Immature natural killer cell (primary cell): Measurements from ENCODE around the gene PSMG3. TPM values are rescaled to one million over a fixed set of nuclear protein-coding genes. Genes with fewer than 3 reads are reported as not detected.

ENCODE experiments used
- DNase-seq, 3 donors: peaks; one replicate each; pipeline ENCODE4 v3.0.0; 2022; ENCODE audit warnings: mixed read lengths in 1 of 3
- H3K27ac Mint-ChIP-seq, 6 donors: one replicate each; pipeline ENCODE4 v1.8.0; 2020; ENCODE audit warnings: mixed read lengths in 6 of 6, mild to moderate bottlenecking in 5 of 6, inconsistent platforms in 4 of 6, moderate library complexity in 3 of 6
- H3K27me3 Mint-ChIP-seq, 3 donors: one replicate each; pipeline ENCODE4 v1.8.0; 2020 to 2021; ENCODE audit warnings: low read depth in 3 of 3, mild to moderate bottlenecking in 3 of 3, mixed read lengths in 3 of 3, moderate library complexity in 3 of 3, inconsistent platforms in 1 of 3
- H3K36me3 Mint-ChIP-seq, 3 donors: one replicate each; pipeline ENCODE4 v1.8.0; 2020; ENCODE audit warnings: mixed read lengths in 3 of 3, inconsistent platforms in 2 of 3, mild to moderate bottlenecking in 2 of 3
- H3K4me1 Mint-ChIP-seq, 2 donors: one replicate each; pipeline ENCODE4 v1.8.0; 2020; ENCODE audit warnings: inconsistent platforms in 2 of 2, mild to moderate bottlenecking in 2 of 2, mixed read lengths in 2 of 2, moderate library complexity in 1 of 2
- H3K4me3 Mint-ChIP-seq, 5 donors: one replicate each; pipeline ENCODE4 v1.8.0; 2020; ENCODE audit warnings: mild to moderate bottlenecking in 5 of 5, mixed read lengths in 5 of 5, inconsistent platforms in 3 of 5, moderate library complexity in 3 of 5
- H3K9me3 Mint-ChIP-seq, 6 donors: one replicate each; pipeline ENCODE4 v1.8.0; 2020; ENCODE audit warnings: mild to moderate bottlenecking in 6 of 6, mixed read lengths in 6 of 6, inconsistent platforms in 4 of 6, moderate library complexity in 3 of 6
- polyA plus RNA-seq, 3 donors: library from polyadenylated mRNA; unstranded; fragments of 300-500 nt; fragmentation: Illumina TruSeq; gene quantifications; one replicate each; pipeline ENCODE4 v1.2.3, GENCODE V29; 2021

PSMG3 gene
- polyA plus RNA-seq, 3 donors from 2014 or later: 56.3 to 71.0 (median 61.9) TPM

GRCh38 chr7:1537535-1538412, 32.1 kb downstream of the PSMG3 start:
- peaks cover 1 to 18% (median 11%) of the 10 kb centered on the region in 3 donors for H3K27me3 Mint-ChIP-seq
- H3K4me3 Mint-ChIP-seq: no peak overlapping the region

GRCh38 chr7:1536743-1537534, 32.9 kb downstream of the PSMG3 start:
- DNase-seq: no peak
- H3K4me3 Mint-ChIP-seq: peak overlapping the region in 1 of 5 donors; percentile 35
- H3K9me3 Mint-ChIP-seq: no peaks in the 10 kb centered on the region
- peaks cover 7 to 22% (median 11%) of the 10 kb centered on the region in 3 donors for H3K27me3 Mint-ChIP-seq
- H3K36me3 Mint-ChIP-seq: no peaks in the 10 kb centered on the region
- no peak overlapping the region for H3K27ac Mint-ChIP-seq
- peaks cover 25 to 30% of the 10 kb centered on the region in 2 donors for H3K4me1 Mint-ChIP-seq

More at GRCh38 chr7:1537535-1538412, 32.1 kb downstream of the PSMG3 start:
- H3K9me3 Mint-ChIP-seq: no peaks in the 10 kb centered on the region
- no peak for DNase-seq
- H3K4me1 Mint-ChIP-seq: peaks cover 16 to 21% of the 10 kb centered on the region in 2 donors
- H3K36me3 Mint-ChIP-seq: no peaks in the 10 kb centered on the region
- peak overlapping the region in 1 of 6 donors; percentile 57 for H3K27ac Mint-ChIP-seq

GRCh38 chr7:1536455-1536742, 33.4 kb downstream of the PSMG3 start:
- no peak overlapping the region for H3K27ac Mint-ChIP-seq
- no peaks in the 10 kb centered on the region for H3K36me3 Mint-ChIP-seq
- H3K9me3 Mint-ChIP-seq: no peaks in the 10 kb centered on the region
- peaks cover 13 to 28% (median 15%) of the 10 kb centered on the region in 3 donors for H3K27me3 Mint-ChIP-seq
- H3K4me1 Mint-ChIP-seq: peaks cover 30 to 35% of the 10 kb centered on the region in 2 donors
- H3K4me3 Mint-ChIP-seq: peak overlapping the region in 1 of 5 donors; percentile 35
- DNase-seq: no peak

DNA sequence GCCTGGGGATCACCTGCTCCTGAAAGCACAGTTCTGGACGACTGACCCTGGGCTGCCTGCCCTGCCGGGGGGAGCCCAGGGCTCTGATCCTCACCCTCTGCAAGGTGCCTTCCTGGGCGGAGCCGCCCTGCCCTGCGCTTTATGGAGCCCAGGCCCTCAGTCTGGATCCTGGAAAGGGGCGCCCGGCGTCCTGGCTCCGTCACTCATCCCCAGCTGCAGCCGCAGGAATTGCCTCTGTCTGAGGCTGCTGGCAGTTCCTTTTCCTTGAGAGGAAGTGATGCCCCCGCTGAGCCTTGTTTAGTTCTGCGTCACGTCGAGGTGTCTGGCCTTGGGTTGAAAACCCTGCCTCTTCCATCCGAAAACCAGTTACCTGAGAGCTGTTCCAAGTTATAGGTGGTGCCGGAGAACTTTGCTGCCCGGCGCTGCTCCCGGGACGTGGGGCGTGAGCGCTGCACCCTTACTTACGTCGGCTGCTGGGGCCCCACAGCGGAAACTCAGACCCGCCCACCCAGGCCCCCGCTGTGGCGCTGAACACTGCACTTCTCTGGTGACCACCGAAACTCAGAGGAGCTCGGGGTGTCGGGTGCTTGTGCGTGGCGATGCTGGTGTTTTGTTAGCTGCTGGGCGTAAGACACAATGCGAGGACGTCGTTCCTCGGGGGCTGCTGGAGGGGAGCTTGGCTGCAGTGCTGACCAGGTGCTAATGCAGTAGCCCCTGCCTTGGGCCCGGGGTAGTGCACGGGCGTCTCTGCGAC, 34.0 kb downstream of the PSMG3 start:
- peaks cover 30 to 35% of the 10 kb centered on the region in 2 donors for H3K4me1 Mint-ChIP-seq
- H3K27me3 Mint-ChIP-seq: peaks cover 14 to 27% (median 14%) of the 10 kb centered on the region in 3 donors
- DNase-seq: no peak
- no peaks in the 10 kb centered on the region for H3K9me3 Mint-ChIP-seq
- no peak overlapping the region for H3K27ac Mint-ChIP-seq
- H3K36me3 Mint-ChIP-seq: no peaks in the 10 kb centered on the region
- no peak overlapping the region for H3K4me3 Mint-ChIP-seq

DNA sequence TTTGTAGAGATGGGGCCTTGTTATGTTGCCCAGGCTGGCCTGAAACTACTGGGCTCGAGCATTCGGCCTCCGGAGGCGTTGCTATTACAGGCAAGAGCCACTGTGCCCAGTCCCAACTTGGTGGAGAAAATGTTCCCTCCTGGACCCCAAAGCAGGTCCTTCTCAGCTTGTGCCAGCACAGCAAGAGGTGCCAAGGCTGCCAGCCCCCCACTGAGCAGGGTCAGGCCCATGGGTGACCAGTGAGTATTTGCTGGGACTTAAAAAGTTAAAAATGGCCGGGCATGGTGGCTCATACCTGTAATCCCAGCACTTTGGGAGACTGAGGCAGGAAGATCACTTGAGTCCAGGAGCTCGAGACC, 34.8 kb downstream of the PSMG3 start:
- Mint-ChIP-seq H3K4me3 (no peak overlapping the region), H3K27me3 (peaks cover 16 to 25% (median 17%) of the 10 kb centered on the region in 3 donors), H3K4me1 (peaks cover 30 to 37% of the 10 kb centered on the region in 2 donors), H3K27ac (no peak overlapping the region), H3K36me3 (no peaks in the 10 kb centered on the region), H3K9me3 (no peaks in the 10 kb centered on the region)
- no peak for DNase-seq

DNA sequence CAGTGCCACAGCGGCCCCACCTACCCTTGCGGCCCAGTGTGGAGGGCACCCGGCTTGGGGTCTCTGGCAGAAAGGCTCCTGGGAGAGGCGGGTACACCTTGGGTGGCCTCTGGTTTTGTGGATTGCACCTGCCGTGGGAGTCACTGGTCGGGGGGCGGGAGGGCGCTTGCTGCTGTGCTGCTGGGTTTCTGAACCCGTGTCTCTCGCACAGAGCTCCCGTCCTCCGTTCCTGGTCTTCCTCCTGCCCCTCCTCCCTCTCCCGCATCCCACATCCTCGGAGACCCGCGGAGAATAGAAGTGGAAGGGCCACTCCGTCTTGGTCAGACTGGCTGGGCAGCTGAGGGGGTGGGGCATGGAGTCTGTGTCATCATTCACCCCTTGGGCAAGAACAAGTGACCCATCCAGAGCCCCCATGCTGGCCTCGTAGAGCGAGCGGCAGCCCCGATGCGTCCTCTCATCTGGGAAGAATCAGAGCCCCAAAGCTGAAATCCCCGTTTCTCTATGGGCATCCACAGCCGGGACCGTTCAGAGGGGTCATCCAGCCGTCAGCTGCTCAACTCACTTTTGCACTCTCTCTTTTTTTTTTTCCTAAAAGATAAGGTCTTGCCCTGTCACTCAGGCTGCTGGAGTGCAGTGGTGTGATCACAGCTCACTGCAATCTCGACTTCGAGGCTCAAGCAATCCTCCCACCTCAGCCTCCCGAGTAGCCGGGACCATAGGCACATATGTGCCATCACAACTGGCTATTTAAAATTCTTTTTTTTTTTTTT, 35.3 kb downstream of the PSMG3 start:
- no peak for DNase-seq
- H3K27me3 Mint-ChIP-seq: peaks cover 17 to 28% (median 18%) of the 10 kb centered on the region in 3 donors
- H3K27ac Mint-ChIP-seq: peak overlapping the region in 4 of 6 donors; percentile 24 to 74 (median 44)
- no peaks in the 10 kb centered on the region for H3K9me3 Mint-ChIP-seq
- peaks cover 30 to 39% of the 10 kb centered on the region in 2 donors for H3K4me1 Mint-ChIP-seq
- no peaks in the 10 kb centered on the region for H3K36me3 Mint-ChIP-seq
- H3K4me3 Mint-ChIP-seq: peak overlapping the region in 1 of 5 donors; percentile 15

- Mint-ChIP-seq H3K4me1 (peaks cover 30 to 39% of the 10 kb centered on the region in 2 donors), H3K4me3 (peak overlapping the region; percentile 48 to 92 (median 90)), H3K27me3 (peaks cover 17 to 30% (median 18%) of the 10 kb centered on the region in 3 donors), H3K36me3 (no peaks in the 10 kb centered on the region), H3K27ac (peak overlapping the region; percentile 95 to 97 (median 96)), H3K9me3 (no peaks in the 10 kb centered on the region)
- DNase-seq: no peak
Measured at GRCh38 chr7:1533547-1534329, 36.1 kb downstream of the PSMG3 start.

DNA sequence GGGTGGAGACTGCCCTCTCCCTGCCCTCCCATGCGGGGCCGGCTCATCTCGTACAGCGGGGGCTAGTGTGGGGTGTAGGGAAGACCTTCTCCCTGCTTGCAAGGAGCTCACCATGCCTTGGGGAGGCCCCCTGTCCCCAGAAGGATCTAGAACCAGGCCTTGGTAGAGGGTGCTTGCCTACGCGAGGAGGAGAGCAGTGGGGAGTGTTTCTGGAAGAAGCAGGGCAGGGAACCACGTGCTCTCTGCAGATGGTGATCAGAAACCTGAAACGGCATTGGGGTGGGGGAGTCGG, 36.6 kb downstream of the PSMG3 start:
- DNase-seq: no peak
- Mint-ChIP-seq H3K27ac (peak overlapping the region; percentile 95 to 97 (median 96)), H3K4me1 (peaks cover 30 to 39% of the 10 kb centered on the region in 2 donors), H3K27me3 (peaks cover 17 to 32% (median 18%) of the 10 kb centered on the region in 3 donors), H3K9me3 (no peaks in the 10 kb centered on the region), H3K36me3 (no peaks in the 10 kb centered on the region), H3K4me3 (peak overlapping the region; percentile 87 to 92 (median 90))

- H3K9me3 Mint-ChIP-seq: no peaks in the 10 kb centered on the region
- no peaks in the 10 kb centered on the region for H3K36me3 Mint-ChIP-seq
- H3K27ac Mint-ChIP-seq: peak overlapping the region; percentile 95 to 97 (median 96)
- H3K4me1 Mint-ChIP-seq: peaks cover 30 to 37% of the 10 kb centered on the region in 2 donors
- H3K4me3 Mint-ChIP-seq: peak overlapping the region; percentile 87 to 92 (median 90)
- peaks cover 14 to 30% (median 18%) of the 10 kb centered on the region in 3 donors for H3K27me3 Mint-ChIP-seq
- peak; percentile 54 to 58 (median 56) for DNase-seq
Measured at GRCh38 chr7:1532456-1533254, 37.2 kb downstream of the PSMG3 start.

- Mint-ChIP-seq H3K36me3 (no peaks in the 10 kb centered on the region), H3K4me1 (peaks cover 30 to 37% of the 10 kb centered on the region in 2 donors), H3K27ac (peak overlapping the region; percentile 95 to 97 (median 96)), H3K4me3 (peak overlapping the region; percentile 87 to 92 (median 90)), H3K9me3 (no peaks in the 10 kb centered on the region), H3K27me3 (peaks cover 14 to 30% (median 18%) of the 10 kb centered on the region in 3 donors)
- no peak for DNase-seq
Measured at GRCh38 chr7:1531979-1532455, 37.8 kb downstream of the PSMG3 start.

GRCh38 chr7:1531263-1531978, 38.4 kb downstream of the PSMG3 start:
- Mint-ChIP-seq H3K9me3 (no peaks in the 10 kb centered on the region), H3K4me1 (peaks cover 27 to 36% of the 10 kb centered on the region in 2 donors), H3K4me3 (peak overlapping the region; percentile 87 to 92 (median 90)), H3K36me3 (no peaks in the 10 kb centered on the region), H3K27me3 (peaks cover 14 to 29% (median 23%) of the 10 kb centered on the region in 3 donors), H3K27ac (peak overlapping the region; percentile 95 to 97 (median 96))
- DNase-seq: peak; percentile 65 to 71 (median 70)
